Measurements from ENCODE around the gene DCANP1. TPM values are rescaled to one million over a fixed set of nuclear protein-coding genes. Genes with fewer than 3 reads are reported as not detected.
A peak's percentile ranks its signal among the peaks of the same experiment; 100 is the strongest.

The DCANP1 gene
- polyA plus RNA-seq, 2 of the 4 experiments (the other 2 are of a cell fraction), result not detected

DNA sequence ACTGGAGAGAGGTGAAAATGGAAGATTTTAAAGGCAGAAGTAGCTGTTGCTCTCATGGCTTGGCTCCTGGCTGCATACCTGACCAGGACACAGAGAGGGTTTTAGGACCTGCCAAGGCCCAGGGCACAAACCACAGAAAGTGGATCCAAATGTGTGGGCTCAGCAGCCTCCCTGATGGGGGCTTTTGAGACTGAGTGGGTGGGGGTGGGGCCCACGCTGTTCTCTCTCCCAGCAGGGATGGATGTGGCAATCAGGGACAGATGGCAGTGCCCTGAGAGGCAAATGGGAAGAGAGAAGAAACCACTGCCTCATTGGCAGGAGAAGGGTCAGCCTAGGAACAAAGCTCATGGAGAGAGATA lies 39.9 kb upstream of the DCANP1 start:
- Histone ChIP-seq H3K4me3 (no peak overlapping the region), H3K9me3 (no peaks in the 10 kb centered on the region), H3K4me1 (peaks cover 16% of the 10 kb centered on the region), H3K27ac (peak overlapping the region in 1 of 2 experiments; percentile 2; a peak in 1 of 6 replicates), H3K4me2 (no peak overlapping the region)
- ChIA-PET CTCF (interaction anchor here (1.1 to 4.0 kb wide), 6 partner anchors 16 to 81 kb away, joined by 3 to 60 read pairs (median 6); no protein-coding TSS in a partner anchor), POLR2A (no interaction called here)
- no peak for FAIRE-seq
- WGBS (ENCODE audit: missing lambda C conversion rate), result no CpG with 5 or more reads among the region's 1 CpG
- no peak for TF ChIP-seq TFCP2L1 (CRISPR knock-in tag; IDR thresholded peaks at IDR 0.05)
- TF ChIP-seq CBX8 (IDR thresholded peaks at IDR 0.05), result no peak
- TF ChIP-seq JUN (IDR thresholded peaks at IDR 0.05), result no peak
- no peak for TF ChIP-seq MAZ (IDR thresholded peaks at IDR 0.05; ENCODE audit: borderline replicate concordance, low read depth, low read length)
- TF ChIP-seq FOSL2 (IDR thresholded peaks at IDR 0.05), result no peak
- no peak for TF ChIP-seq FOSL2 (CRISPR knock-in tag; IDR thresholded peaks at IDR 0.05)
- no peak for TF ChIP-seq ZNF302 (CRISPR knock-in tag; IDR thresholded peaks at IDR 0.05)
- TF ChIP-seq, protein P1, sequence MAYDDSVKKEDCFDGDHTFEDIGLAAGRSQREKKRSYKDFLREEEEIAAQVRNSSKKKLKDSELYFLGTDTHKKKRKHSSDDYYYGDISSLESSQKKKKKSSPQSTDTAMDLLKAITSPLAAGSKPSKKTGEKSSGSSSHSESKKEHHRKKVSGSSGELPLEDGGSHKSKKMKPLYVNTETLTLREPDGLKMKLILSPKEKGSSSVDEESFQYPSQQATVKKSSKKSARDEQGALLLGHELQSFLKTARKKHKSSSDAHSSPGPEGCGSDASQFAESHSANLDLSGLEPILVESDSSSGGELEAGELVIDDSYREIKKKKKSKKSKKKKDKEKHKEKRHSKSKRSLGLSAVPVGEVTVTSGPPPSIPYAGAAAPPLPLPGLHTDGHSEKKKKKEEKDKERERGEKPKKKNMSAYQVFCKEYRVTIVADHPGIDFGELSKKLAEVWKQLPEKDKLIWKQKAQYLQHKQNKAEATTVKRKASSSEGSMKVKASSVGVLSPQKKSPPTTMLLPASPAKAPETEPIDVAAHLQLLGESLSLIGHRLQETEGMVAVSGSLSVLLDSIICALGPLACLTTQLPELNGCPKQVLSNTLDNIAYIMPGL (CRISPR knock-in tag; IDR thresholded peaks at IDR 0.05; ENCODE audit: borderline replicate concordance), result no peak
- TF ChIP-seq CHD2 (IDR thresholded peaks at IDR 0.05; ENCODE audit: low read length, partially characterized antibody), result no peak
- no peak for TF ChIP-seq CBX2 (IDR thresholded peaks at IDR 0.05; ENCODE audit: borderline replicate concordance, low read depth)
- no peak for DNase-seq (ENCODE audit: low read depth in 1 of 2, low spot score in 1 of 2)
- ATAC-seq, result no peak

DNA sequence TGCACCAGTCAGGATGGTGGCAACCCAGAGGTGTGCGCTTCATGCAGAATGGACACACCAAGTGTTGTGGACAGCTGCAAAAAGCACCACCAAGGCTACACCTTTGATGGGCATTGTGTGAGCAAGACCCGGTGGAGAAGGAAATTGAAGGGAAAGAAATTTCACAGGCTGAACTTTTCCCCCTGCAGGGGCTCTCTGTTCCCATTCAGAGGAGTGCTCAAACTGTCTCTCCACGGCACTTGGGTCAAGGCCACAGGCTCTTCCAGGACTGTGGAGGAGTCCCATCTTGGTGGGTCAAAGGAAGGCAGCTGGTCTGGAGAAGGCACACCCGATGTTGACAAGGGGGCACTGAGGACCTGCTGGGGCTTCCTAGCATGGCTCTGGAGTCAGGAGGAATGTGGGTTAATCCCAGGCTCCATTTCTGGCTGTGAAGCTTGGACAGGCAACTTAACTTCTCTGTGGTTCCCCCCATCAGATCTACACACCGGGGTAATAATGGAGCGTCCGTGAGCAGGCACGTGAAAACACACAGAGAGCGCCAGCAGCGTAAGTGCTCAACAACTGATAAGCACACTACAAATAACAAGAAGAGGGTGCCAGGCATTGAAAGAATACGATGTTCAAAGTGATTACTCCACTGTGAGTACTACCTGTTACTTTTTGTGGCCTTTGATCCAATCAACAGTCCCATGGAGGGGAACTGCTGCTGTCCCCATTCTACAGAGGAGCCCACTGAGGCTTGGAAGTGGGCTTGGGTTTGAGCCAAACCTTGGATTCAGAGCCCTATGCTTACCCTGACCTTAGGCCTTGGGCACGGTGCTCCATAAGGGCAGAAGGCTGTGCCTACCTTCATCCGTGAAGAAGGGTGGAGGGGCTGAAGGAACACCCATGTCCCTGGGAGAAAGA lies 39.2 kb upstream of the DCANP1 start:
- DNase-seq (ENCODE audit: low read depth in 1 of 2, low spot score in 1 of 2) (no peak), ATAC-seq (no peak), FAIRE-seq (no peak)
- ChIA-PET CTCF (interaction anchor here (1.1 to 4.0 kb wide), 5 partner anchors 17 to 82 kb away, joined by 3 to 60 read pairs (median 6); no protein-coding TSS in a partner anchor), POLR2A (no interaction called here)
- no peak overlapping the region for H3K4me3 ChIP-seq
- no peak overlapping the region for H3K4me2 ChIP-seq
- H3K4me1 ChIP-seq, result peaks cover 12% of the 10 kb centered on the region
- no peak for TF ChIP-seq KDM5A (IDR thresholded peaks at IDR 0.05)
- no peak for TF ChIP-seq CEBPB (IDR thresholded peaks at IDR 0.05)
- TF ChIP-seq RARB (CRISPR knock-in tag; IDR thresholded peaks at IDR 0.05), result no peak
- WGBS (ENCODE audit: missing lambda C conversion rate), result 85% methylated on average over 13 of the region's 13 CpGs
- H3K9me3 ChIP-seq, result no peaks in the 10 kb centered on the region
- H3K27ac ChIP-seq, result no peak overlapping the region; a peak in 1 of 6 replicates

GRCh38 chr5:135484674-135485086 lies 37.5 kb upstream of the DCANP1 start:
- H3K4me2 ChIP-seq, result no peak overlapping the region
- peaks cover 12% of the 10 kb centered on the region for H3K4me1 ChIP-seq
- no peak for ATAC-seq
- H3K9me3 ChIP-seq, result no peaks in the 10 kb centered on the region
- ChIA-PET POLR2A (no interaction called here), CTCF (interaction anchor here (1.0 to 3.3 kb wide), 4 partner anchors 9 to 67 kb away, joined by 3 to 29 read pairs (median 12); no protein-coding TSS in a partner anchor)
- DNase-seq (ENCODE audit: low read depth in 1 of 2, low spot score in 1 of 2), result no peak
- no peak overlapping the region for H3K4me3 ChIP-seq
- 68% methylated on average over 5 of the region's 5 CpGs for WGBS (ENCODE audit: missing lambda C conversion rate)
- no peak for TF ChIP-seq EHMT2 (IDR thresholded peaks at IDR 0.05; ENCODE audit: low read depth)
- no peak for TF ChIP-seq RCOR1 (IDR thresholded peaks at IDR 0.05; ENCODE audit: low read depth, low read length)
- TF ChIP-seq ZC3H11A (IDR thresholded peaks at IDR 0.05), result no peak
- TF ChIP-seq ZSCAN20 (CRISPR knock-in tag; IDR thresholded peaks at IDR 0.05), result no peak
- no peak for TF ChIP-seq EHF (CRISPR knock-in tag; IDR thresholded peaks at IDR 0.05)
- no peak for TF ChIP-seq ZNF302 (CRISPR knock-in tag; IDR thresholded peaks at IDR 0.05)
- no peak overlapping the region for H3K27ac ChIP-seq
- no peak for FAIRE-seq

GRCh38 chr5:135483254-135483653 lies 36.1 kb upstream of the DCANP1 start:
- DNase-seq (ENCODE audit: low read depth in 1 of 2, low spot score in 1 of 2) (no peak), ATAC-seq (no peak), FAIRE-seq (no peak)
- Histone ChIP-seq H3K4me1 (peaks cover 4% of the 10 kb centered on the region; the same call in 2 of the 3 replicates), H3K4me2 (no peak overlapping the region), H3K27ac (no peak overlapping the region), H3K9me3 (no peaks in the 10 kb centered on the region), H3K4me3 (no peak overlapping the region)
- WGBS (ENCODE audit: missing lambda C conversion rate), result 35% methylated on average over 1 of the region's 1 CpG
- ChIA-PET POLR2A (no interaction called here), CTCF (interaction anchor here (0.9 to 3.3 kb wide), 4 partner anchors 12 to 71 kb away, joined by 3 to 29 read pairs (median 12); no protein-coding TSS in a partner anchor)
- TF ChIP-seq NPAS2 (CRISPR knock-in tag; IDR thresholded peaks at IDR 0.05; ENCODE audit: borderline replicate concordance), result no peak
- no peak for TF ChIP-seq NR3C1 (IDR thresholded peaks at IDR 0.05)
- TF ChIP-seq SREBF2 (IDR thresholded peaks at IDR 0.05), result no peak
- no peak for TF ChIP-seq TP53 (CRISPR knock-in tag; IDR thresholded peaks at IDR 0.05)
- TF ChIP-seq RFX5 (IDR thresholded peaks at IDR 0.05), result no peak
- no peak for TF ChIP-seq HOXA7 (CRISPR knock-in tag; IDR thresholded peaks at IDR 0.05)
- no peak for TF ChIP-seq MYC (IDR thresholded peaks at IDR 0.05; ENCODE audit: borderline replicate concordance, low read length)
- TF ChIP-seq JUNB (IDR thresholded peaks at IDR 0.05), result no peak
- no peak for TF ChIP-seq EHF (CRISPR knock-in tag; IDR thresholded peaks at IDR 0.05)
- TF ChIP-seq, protein P2, sequence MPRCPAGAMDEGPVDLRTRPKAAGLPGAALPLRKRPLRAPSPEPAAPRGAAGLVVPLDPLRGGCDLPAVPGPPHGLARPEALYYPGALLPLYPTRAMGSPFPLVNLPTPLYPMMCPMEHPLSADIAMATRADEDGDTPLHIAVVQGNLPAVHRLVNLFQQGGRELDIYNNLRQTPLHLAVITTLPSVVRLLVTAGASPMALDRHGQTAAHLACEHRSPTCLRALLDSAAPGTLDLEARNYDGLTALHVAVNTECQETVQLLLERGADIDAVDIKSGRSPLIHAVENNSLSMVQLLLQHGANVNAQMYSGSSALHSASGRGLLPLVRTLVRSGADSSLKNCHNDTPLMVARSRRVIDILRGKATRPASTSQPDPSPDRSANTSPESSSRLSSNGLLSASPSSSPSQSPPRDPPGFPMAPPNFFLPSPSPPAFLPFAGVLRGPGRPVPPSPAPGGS (IDR thresholded peaks at IDR 0.05), result no peak
- no peak for TF ChIP-seq HES2 (IDR thresholded peaks at IDR 0.05)
